Prostate gland (tissue), 2 donors: ENCODE data around the gene SLAMF6. TPM values are rescaled to one million over a fixed set of nuclear protein-coding genes. Genes with fewer than 3 reads are reported as not detected.

Experiments used
- DNase-seq: peaks from one replicate; pipeline ENCODE4 v3.0.0-alpha.2; 2019; ENCODE audit warnings: low spot score
- H3K27ac ChIP-seq, 2 donors: fragments of 200-600 bp; sonication (generic); 2 replicates each; pipeline ENCODE4 v1.5.1; 2017 to 2019
- H3K27me3 ChIP-seq: fragments of 200-600 bp; sonication (generic); replicated peaks from 2 replicates; pipeline ENCODE4 v1.5.1; 2019; ENCODE audit not compliant: insufficient read depth
- H3K36me3 ChIP-seq, 2 donors: fragments of 200-600 bp; sonication (generic); 1 replicate in 1 of 2; 2 replicates in 1 of 2; pipeline versions ENCODE4 v1.5.1 to v1.8.1; 2017 to 2019
- H3K4me1 ChIP-seq: fragments of 200-600 bp; sonication (generic); replicated peaks from 2 replicates; pipeline ENCODE4 v1.5.1; 2019
- H3K4me3 ChIP-seq, 2 donors: fragments of 200-600 bp; sonication (generic); 2 replicates each; pipeline ENCODE4 v1.5.1; 2017 to 2019
- H3K9me3 ChIP-seq: fragments of 200-600 bp; sonication (generic); 2 replicates; pipeline ENCODE4 v1.5.1; 2017
- POLR2A ChIP-seq: fragments of 450-650 bp; IDR thresholded peaks from one replicate; pipeline ENCODE4 v1.6.1; 2016; ENCODE audit warnings: antibody characterized with exemption, mild to moderate bottlenecking
- POLR2AphosphoS5 ChIP-seq: sonication (generic); formaldehyde crosslinking; IDR thresholded peaks from one replicate; pipeline ENCODE4 v1.6.1; 2017; ENCODE audit warnings: antibody characterized with exemption
- WGBS: methylation state at CpG from one replicate; pipeline ENCODE4 v1.1.5; 2018; 5-methylcytosine and 5-hydroxymethylcytosine counted together
- intact Hi-C: fragments of 100-400 bp; cut with DNase I; formaldehyde crosslinking; loops from one replicate; pipeline ENCODE4 v1.14.2; 2022
- total RNA-seq, 2 donors: library from RNA; depleted of rRNA; stranded (reverse); fragments of >200 nt; gene quantifications; one replicate each; pipeline ENCODE4 v1.1.0, GENCODE V29; 2016
- TF ChIP-seq, protein P1 (sequence below), 4 experiments: fragments of 200-600 bp in 2 of 4; fragments of 450-650 bp in 2 of 4; sonication (generic) in 2 of 4; IDR thresholded peaks; 1 replicate in 3 of 4; 2 replicates in 1 of 4; pipeline ENCODE4 v1.5.1; 2016 to 2019; ENCODE audit warnings: antibody characterized with exemption in 4 of 4, mild to moderate bottlenecking in 2 of 4, moderate library complexity in 2 of 4

Gene SLAMF6
- 1 to 10 TPM in 1 of 2 donors, under 1 TPM in 1; 0.64 to 1.4 TPM for total RNA-seq

DNA sequence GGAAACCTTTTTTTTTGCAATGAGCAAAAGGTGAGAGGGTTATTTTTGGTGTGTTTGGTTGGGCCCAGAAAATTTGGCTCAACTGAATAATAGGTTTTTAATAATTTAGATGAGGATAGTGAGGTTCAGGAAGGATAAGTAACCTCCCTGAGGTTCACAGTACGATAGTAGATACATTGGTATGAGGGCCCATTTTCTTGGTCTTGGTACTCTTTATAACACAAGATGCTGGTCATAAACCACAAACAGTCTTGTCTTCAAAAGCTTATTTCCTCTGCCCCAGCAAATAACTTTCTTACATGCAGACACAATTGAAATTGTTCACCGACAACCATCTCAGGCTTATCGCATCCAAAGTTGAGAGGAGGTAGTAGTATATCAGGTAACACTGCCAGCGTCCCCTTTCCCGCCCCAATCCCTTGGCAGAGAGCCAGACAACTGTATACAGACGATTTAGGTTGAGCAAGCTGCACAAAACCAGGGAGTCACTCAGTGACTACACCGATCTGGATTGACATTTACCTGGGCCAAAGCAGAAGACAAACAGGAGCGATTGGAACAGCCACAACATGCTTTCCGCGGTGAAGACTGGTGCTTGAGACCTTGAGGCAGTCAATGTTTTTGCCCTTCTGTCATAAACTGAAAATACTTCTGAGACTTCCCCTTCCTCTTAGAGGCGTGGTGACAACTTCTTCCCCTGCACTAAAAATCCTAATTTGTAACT lies at the start of gene SLAMF6:
TSS of gene SLAMF6 (minus strand) at position 634 of the 724 bp plus-strand sequence. CDS start at position 571, 63 bp downstream.
- Histone ChIP-seq H3K36me3 (no peaks in the 10 kb centered on the region), H3K27me3 (no peaks in the 10 kb centered on the region), H3K4me3 (no peak within 1 kb of the TSS), H3K4me1 (no peaks in the 10 kb centered on the region), H3K9me3 (no peaks in the 10 kb centered on the region), H3K27ac (no peak within 1 kb of the TSS)
- TF ChIP-seq POLR2AphosphoS5 (no peak), POLR2A (no peak)
- TF ChIP-seq, protein P1, sequence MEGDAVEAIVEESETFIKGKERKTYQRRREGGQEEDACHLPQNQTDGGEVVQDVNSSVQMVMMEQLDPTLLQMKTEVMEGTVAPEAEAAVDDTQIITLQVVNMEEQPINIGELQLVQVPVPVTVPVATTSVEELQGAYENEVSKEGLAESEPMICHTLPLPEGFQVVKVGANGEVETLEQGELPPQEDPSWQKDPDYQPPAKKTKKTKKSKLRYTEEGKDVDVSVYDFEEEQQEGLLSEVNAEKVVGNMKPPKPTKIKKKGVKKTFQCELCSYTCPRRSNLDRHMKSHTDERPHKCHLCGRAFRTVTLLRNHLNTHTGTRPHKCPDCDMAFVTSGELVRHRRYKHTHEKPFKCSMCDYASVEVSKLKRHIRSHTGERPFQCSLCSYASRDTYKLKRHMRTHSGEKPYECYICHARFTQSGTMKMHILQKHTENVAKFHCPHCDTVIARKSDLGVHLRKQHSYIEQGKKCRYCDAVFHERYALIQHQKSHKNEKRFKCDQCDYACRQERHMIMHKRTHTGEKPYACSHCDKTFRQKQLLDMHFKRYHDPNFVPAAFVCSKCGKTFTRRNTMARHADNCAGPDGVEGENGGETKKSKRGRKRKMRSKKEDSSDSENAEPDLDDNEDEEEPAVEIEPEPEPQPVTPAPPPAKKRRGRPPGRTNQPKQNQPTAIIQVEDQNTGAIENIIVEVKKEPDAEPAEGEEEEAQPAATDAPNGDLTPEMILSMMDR (IDR thresholded peaks at IDR 0.05), result no peak
- no peak for DNase-seq
- intact Hi-C loops, result no loop called here
- WGBS, result 76% methylated on average over 11 of the region's 11 CpGs

DNA sequence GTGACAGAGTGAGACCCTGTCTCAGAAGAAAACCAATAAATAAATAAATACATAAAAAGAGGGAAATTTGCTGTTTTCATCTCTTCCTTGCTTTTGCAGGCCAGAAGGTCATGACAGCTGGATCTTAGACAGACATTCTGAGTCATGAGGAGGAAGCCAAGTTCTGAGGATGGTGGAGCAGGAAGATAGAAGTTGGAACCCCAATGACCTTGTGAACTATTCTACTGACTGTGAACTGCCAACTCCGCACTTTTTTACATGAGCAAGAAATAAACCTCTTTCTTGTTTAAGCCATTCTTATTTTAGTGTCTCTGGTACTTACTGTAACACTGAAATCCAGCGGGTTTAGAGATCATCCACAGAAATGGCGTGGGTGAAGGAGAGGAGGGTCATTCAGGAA lies 47.8 kb upstream of the SLAMF6 start:
- 93% methylated on average over 3 of the region's 3 CpGs for WGBS
- H3K27me3 ChIP-seq, result no peaks in the 10 kb centered on the region
- intact Hi-C loops, result no loop called here
- no peak overlapping the region for H3K27ac ChIP-seq
- no peaks in the 10 kb centered on the region for H3K36me3 ChIP-seq
- H3K4me1 ChIP-seq, result no peaks in the 10 kb centered on the region
- H3K9me3 ChIP-seq, result no peaks in the 10 kb centered on the region
- no peak for DNase-seq
- TF ChIP-seq, protein P1 (IDR thresholded peaks at IDR 0.05), result no peak
- no peak for TF ChIP-seq POLR2AphosphoS5
- no peak for TF ChIP-seq POLR2A
- no peak overlapping the region for H3K4me3 ChIP-seq

DNA sequence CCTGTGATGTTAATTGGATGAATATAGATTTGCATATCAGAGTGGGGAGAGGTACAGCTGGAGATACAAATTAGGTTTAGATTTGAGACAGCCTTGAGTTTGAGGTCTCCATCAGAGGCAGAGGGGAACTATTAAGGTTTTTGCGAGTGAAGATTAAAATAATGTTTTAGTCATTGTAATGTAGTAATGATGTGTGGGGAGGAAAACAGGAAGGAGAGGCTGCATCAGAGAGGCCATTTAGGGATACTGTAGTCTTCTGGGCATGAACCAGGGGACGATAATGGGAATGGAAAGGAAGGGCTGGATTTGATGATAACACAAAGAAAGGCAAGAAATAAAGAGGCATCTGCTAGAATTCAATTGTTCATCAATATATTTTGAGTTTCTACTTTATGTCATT lies 46.8 kb upstream of the SLAMF6 start:
- intact Hi-C loops, result no loop called here

DNA sequence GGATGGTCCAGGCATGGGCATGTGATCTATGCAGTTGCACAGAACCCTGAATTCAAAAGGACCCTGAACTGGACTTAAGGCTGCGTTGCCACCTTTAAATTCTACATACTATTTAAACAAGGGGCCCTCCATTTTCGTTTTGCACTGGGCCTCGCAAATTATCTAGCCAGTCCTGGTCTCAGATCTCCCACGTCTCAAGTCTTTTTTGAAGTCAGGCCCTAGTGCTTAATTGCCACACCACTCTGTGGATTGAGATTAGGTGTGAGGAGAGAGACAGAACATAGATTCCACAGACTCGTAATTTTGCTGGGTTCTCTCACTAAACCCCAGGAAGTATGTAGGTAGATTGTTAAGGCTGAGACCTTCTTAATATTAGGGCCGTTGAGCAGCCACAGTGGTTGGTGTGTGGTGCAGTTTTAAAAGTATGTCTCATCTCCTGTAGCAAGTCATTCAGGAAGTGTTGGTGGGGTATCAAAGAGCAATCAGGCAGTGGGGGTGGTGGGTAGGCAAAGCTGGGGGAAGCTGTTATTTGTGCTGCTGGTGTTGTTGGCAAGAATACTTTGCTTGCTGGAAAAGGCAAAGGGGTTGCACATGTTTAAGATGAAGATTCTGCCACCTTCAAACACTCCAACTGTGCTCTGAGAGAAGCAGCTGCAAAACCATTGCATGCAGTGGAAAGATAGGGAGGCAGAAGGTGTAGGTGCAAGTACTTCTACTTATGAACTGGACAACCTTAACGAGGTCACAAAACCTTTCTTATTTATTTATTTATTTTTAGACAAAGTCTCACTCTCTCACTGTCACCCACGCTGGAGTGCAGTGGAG lies 45.0 kb upstream of the SLAMF6 start:
- Histone ChIP-seq H3K4me3 (no peak overlapping the region), H3K36me3 (no peaks in the 10 kb centered on the region), H3K27ac (no peak overlapping the region), H3K4me1 (no peaks in the 10 kb centered on the region), H3K9me3 (no peaks in the 10 kb centered on the region), H3K27me3 (no peaks in the 10 kb centered on the region)
- TF ChIP-seq, protein P1 (IDR thresholded peaks at IDR 0.05), result no peak
- TF ChIP-seq POLR2A (no peak), POLR2AphosphoS5 (no peak)
- DNase-seq, result no peak
- intact Hi-C loops, result no loop called here
- 58% methylated on average over 8 of the region's 8 CpGs for WGBS

More for the DNA sequence above, 46.8 kb upstream of the SLAMF6 start:
- no peak for DNase-seq
- no peaks in the 10 kb centered on the region for H3K4me1 ChIP-seq
- H3K9me3 ChIP-seq, result no peaks in the 10 kb centered on the region
- H3K36me3 ChIP-seq, result no peaks in the 10 kb centered on the region
- H3K4me3 ChIP-seq, result no peak overlapping the region
- no peak overlapping the region for H3K27ac ChIP-seq
- 89% methylated on average over 2 of the region's 2 CpGs for WGBS
- H3K27me3 ChIP-seq, result no peaks in the 10 kb centered on the region
- TF ChIP-seq POLR2AphosphoS5 (no peak), POLR2A (no peak)
- TF ChIP-seq, protein P1 (IDR thresholded peaks at IDR 0.05), result no peak
